ENCODE results near the gene CARTPT.

Gene CARTPT

GRCh38 chr5:71719063-71719964 is at the start of gene CARTPT:
Gene CARTPT, plus strand, starts transcription at chr5:71719275. Its CDS starts 19 bp downstream, at chr5:71719294.
- no peak for DNase-seq (ENCODE audit: low spot score)

GRCh38 chr5:71677977-71678376 is 41.1 kb upstream of the CARTPT start:
- DNase-seq (ENCODE audit: low spot score): no peak

DNA sequence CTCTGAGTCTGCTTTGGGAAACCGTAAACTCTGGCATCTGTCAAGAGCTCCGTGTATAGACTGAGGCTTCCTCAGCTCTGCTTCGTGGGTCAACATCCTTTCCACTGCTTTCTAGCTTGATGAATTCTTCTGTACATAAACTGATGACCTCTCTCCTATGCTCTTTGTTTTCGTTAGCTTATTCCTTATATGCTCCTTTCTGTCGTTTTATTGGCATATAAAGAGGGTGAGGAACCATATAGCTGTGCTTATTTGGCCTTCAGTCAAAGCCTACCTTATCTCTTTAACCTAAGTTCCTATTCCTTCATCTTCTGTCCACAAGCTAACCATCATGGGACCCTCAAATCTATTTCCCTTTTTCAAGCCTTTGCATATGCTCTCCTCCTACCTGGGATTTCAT is 39.4 kb upstream of the CARTPT start:
- no peak for DNase-seq (ENCODE audit: low spot score)

DNA sequence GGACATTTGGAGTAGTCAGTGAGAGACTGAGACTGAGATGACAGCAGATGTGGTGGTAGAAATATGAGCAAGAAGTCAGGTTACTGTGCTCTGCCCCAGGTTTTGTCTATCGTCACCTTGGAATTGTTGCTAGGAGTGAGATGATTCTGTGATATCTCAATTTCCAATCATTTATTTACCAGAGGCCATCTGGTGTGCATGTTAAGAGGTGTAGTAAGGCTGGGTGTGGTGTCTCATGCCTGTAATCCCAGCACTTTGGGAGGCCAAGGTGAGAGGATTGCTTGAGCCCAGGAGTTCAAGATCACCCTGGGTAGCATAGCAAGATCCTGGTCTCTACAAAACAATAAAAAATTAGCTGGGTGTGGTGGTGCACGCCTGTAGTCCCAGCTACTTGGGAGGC is 38.6 kb upstream of the CARTPT start:
- no peak for DNase-seq (ENCODE audit: low spot score)

- no peak for DNase-seq (ENCODE audit: low spot score)
Measured at GRCh38 chr5:71681296-71681695, 37.8 kb upstream of the CARTPT start.

GRCh38 chr5:71684309-71684708 is 34.8 kb upstream of the CARTPT start:
- no peak for DNase-seq (ENCODE audit: low spot score)

DNA sequence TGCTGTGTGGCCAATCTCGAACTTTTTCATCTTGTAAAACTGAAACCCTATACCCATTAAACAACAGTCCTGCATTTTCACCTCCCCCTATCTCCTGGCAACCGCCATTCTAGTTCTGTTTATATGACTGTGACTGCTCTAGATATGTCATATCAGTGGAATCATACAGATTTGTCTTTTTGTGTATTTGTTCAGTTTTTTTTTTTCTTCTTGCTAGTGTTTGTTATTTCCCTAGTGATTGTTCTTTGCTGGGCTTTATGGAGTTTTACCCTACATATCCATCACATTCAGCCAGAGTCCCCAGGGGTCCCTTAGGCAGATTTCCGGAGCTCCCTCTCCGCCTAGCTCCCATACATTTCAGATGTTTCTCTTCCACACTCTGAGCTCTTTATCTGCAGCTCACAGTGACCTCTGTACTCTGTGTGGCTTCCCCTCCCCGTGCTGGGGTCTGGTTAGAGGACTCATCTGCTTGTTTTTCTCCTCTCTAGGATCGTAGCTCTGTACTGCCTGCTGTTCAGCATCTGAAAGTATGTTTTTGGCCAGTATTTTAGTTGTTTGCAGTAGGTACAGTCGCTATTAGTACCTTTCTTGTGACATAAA is 25.1 kb upstream of the CARTPT start:
- DNase-seq (ENCODE audit: low spot score): no peak

DNA sequence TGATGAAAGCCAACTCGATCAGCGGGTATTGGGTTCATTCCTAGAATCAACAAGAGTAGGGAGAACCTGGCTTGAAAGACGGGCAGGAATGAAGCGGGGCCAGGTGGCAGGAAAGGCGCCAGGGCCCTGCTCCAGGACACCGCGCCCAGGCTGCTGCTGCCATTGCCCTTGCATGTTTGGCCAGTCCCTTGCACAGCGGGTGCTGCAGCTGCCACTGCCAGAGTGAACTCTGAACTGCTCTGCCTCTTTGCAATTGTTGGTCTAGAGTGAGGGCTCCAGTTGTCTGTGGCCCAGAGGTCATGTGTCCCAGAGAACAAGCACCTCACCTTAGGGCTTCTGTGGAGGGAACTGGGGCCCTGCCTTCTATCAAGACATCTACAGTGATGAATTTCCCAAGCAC is 24.0 kb upstream of the CARTPT start:
- DNase-seq (ENCODE audit: low spot score): no peak

DNA sequence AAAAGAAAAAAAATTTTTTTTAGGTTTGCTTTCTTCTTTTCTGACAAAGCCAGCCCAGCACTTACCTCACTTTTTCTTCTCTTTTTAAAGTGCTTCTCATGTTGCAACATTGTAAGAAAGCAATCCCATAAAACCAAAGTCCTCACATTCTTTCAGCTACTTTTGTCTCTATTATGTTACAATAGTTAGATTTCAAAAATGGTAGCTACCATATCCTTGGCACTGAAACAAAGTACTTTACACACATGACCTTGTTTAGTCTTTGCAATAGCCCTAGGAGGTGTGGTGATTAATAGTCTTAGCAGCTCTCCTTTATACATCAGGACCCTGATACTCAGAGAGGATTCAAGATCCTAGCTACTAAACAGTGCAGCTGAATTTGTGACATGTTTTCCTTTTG is 23.5 kb upstream of the CARTPT start:
- no peak for DNase-seq (ENCODE audit: low spot score)

DNA sequence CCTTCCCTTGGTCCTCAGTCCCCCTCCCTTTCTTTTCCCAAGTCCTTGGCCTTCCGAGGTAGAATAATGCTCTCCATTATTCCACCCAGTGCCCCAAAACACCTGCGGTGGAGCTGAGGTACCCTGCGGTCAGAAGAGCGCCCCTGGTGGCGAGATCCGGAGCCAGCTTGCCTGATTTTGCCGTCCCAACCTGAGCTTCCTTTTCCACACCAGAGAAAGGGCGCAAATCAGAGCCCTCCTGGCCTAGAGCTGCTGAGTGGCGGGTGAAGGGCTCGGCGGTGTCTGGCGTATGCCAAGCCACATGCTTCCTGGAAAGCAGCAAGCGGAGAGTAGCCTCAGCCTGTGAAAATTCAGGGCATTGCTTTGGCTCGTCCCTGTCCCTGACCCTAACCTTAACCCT is 21.1 kb upstream of the CARTPT start:
- no peak for DNase-seq (ENCODE audit: low spot score)

DNA sequence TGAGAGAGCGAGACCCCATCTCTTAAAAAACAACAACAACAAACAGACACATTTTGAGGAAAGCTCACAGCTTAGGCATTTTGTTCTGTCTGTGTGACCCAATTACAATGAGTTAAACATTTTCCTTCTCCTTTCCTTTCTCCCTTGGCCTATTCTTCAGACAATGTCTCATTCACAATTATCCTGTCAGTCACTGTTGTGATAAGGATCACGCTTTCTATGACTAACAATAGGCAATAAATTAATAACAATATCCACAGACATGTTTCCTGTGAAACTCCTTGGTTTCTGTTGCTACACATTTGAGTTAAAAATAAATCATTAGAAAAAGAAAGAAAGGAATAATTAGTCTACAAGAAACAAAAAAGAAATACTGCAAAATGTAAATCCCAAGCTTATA is 19.8 kb upstream of the CARTPT start:
- no peak for DNase-seq (ENCODE audit: low spot score)

DNA sequence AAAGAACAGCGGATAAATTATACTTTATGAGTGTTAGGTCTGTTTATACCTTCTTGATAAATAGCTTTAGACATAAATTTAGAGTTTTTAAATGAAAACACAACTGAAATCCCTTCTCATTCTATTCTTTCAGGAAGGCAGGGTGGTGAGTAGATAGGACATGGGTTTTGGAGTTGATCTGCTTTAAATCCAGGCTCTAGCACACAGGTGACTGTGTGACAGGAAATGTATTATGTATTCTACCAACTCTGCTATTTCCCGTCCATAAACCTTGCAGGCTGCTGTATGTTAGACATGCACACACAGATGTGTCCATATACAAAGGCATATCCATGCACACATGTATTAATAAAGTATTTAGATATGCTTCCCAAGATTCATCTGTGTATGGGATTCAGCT is 19.3 kb upstream of the CARTPT start:
- DNase-seq (ENCODE audit: low spot score): no peak

DNA sequence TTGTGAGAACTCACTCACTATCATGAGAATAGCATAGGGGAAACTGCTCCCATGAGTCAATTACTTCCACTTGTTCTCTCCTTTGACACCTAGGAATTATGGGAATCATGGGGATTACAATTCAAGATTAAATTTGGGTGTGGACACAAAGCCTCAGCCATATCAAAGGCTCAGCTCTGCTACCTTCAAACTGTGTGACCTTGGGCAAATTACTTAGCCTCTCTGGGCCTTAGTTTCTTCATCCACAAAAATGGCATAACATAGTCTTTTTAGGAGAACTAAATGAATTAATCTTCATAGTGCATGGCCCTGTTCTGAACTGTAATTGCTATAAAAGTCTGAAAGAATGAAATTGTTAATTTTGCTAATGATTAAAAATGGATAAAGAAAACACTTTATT is 18.3 kb upstream of the CARTPT start:
- DNase-seq (ENCODE audit: low spot score): no peak

GRCh38 chr5:71701407-71701806 is 17.7 kb upstream of the CARTPT start:
- no peak for DNase-seq (ENCODE audit: low spot score)

GRCh38 chr5:71703941-71704340 is 15.1 kb upstream of the CARTPT start:
- DNase-seq (ENCODE audit: low spot score): no peak

GRCh38 chr5:71705421-71705820 is 13.7 kb upstream of the CARTPT start:
- DNase-seq (ENCODE audit: low spot score): no peak

- no peak for DNase-seq (ENCODE audit: low spot score)
Measured at GRCh38 chr5:71706906-71707305, 12.2 kb upstream of the CARTPT start.

DNA sequence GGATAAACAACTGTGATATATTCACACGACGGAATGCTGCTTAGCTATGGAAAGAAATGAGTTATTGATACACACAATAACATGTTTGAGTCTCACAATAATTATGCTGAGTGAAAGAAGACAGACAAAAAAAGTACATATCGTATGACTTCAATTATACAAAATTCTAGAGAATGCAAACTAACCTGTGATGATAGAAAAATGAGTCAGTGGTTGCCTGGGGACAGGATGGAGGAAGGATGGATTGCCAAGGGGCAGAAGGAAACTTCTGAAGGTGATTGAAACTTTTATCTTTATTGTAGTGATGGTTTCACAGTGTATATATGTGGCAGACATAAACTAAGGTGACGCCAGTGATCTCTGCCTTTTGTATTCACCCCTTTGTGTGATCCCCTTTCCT is 7.5 kb upstream of the CARTPT start:
- no peak for DNase-seq (ENCODE audit: low spot score)

DNA sequence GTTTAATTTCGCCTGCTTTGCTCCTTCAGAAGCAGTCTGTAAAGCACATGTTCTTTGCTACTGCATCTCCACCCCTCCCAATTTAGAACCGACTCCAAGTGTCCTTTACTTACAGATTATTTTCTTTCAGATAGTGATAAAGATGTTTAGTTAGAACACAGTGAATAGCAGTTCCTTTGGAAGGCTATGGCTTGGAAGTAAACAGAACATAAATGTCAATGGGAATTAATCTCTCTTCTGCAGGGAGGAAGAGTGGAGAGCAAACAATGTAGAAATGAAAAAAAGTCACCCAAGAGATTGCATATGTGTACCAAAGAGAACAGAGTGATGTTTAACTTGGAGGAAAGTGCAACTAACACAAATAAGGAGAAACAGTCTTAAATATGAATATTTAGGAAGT is 4.2 kb upstream of the CARTPT start:
- DNase-seq (ENCODE audit: low spot score): no peak

- DNase-seq (ENCODE audit: low spot score): no peak
Measured at GRCh38 chr5:71727978-71728377, 8.9 kb downstream of the CARTPT start.

GRCh38 chr5:71731015-71731414 is 11.9 kb downstream of the CARTPT start:
- DNase-seq (ENCODE audit: low spot score): no peak

- DNase-seq (ENCODE audit: low spot score): no peak
Measured at GRCh38 chr5:71732011-71732410, 12.9 kb downstream of the CARTPT start.

DNA sequence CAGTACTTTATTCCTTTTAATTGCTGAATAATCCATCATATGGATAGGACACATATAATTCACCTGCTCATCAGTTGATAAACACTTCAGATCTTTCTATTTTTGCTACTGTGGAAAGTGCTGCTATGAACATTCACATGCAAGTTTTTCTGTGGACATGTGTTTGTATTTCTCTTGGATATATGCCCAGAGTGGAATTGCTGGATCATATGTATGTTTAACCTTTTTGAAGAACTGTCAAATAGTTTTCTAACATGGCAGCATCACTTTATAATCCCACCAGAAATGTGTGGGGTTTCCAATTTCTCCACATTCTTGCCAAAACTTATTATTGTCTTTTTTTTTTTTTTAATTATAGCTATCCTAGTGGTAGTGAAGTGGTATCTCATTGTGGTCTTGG is 15.1 kb downstream of the CARTPT start:
- no peak for DNase-seq (ENCODE audit: low spot score)

Measured in AG08395 (cell line).